Measurements from ENCODE around the gene BRD3.
"Not testable (repeated sequence)": the region's sequence is repeated elsewhere in the genome, so short reads cannot be mapped to it uniquely, and the experiment has no call there.

Gene BRD3

GRCh38 chr9:134073500-134073899 is 5.7 kb upstream of the BRD3 start:
- H3K9ac ChIP-seq (ENCODE audit: low read length) = no peak overlapping the region
- no peak overlapping the region for H3K4me3 ChIP-seq (ENCODE audit: insufficient read depth, low read length, poor library complexity, severe bottlenecking)
- H3K79me2 ChIP-seq (ENCODE audit: insufficient read depth, low read length) = no peaks in the 10 kb centered on the region
- H3K9me2 ChIP-seq (replicated peaks; ENCODE audit: insufficient read depth, low read length) = no peaks in the 10 kb centered on the region
- H3K9me3 ChIP-seq (ENCODE audit: insufficient read depth, low read length) = no peaks in the 10 kb centered on the region
- no peaks in the 10 kb centered on the region for H3F3A ChIP-seq (ENCODE audit: insufficient read depth)
- H3K27ac ChIP-seq (ENCODE audit: low read depth, low read length) = no peak overlapping the region
- TF ChIP-seq EZH2phosphoT487 (conservative IDR thresholded peaks at IDR 0.05; ENCODE audit: low read length) (no peak), CTCF (IDR thresholded peaks at IDR 0.05; ENCODE audit: insufficient read depth, low read length, poor library complexity, severe bottlenecking) (no peak)
- no peaks in the 10 kb centered on the region for H4K20me1 ChIP-seq (ENCODE audit: low read depth, low read length)
- no peaks in the 10 kb centered on the region for H3K27me3 ChIP-seq (ENCODE audit: low read length)
- H3K4me2 ChIP-seq (ENCODE audit: low read depth, low read length, poor library complexity, severe bottlenecking) = no peak overlapping the region
- no peak overlapping the region for H2AFZ ChIP-seq (ENCODE audit: low read depth, low read length, severe bottlenecking)
- no peaks in the 10 kb centered on the region for H3K36me3 ChIP-seq (ENCODE audit: low read length)

GRCh38 chr9:134072683-134073082 is 4.9 kb upstream of the BRD3 start:
- H3F3A ChIP-seq (ENCODE audit: insufficient read depth); H3K4me2 ChIP-seq (ENCODE audit: low read depth, low read length, poor library complexity, severe bottlenecking); H4K20me1 ChIP-seq (ENCODE audit: low read depth, low read length); H3K4me3 ChIP-seq (ENCODE audit: insufficient read depth, low read length, poor library complexity, severe bottlenecking); H3K27me3 ChIP-seq (ENCODE audit: low read length); H3K79me2 ChIP-seq (ENCODE audit: insufficient read depth, low read length); H3K9me3 ChIP-seq (ENCODE audit: insufficient read depth, low read length); H3K9me2 ChIP-seq (replicated peaks; ENCODE audit: insufficient read depth, low read length); H3K9ac ChIP-seq (ENCODE audit: low read length); H2AFZ ChIP-seq (ENCODE audit: low read depth, low read length, severe bottlenecking); H3K36me3 ChIP-seq (ENCODE audit: low read length); H3K27ac ChIP-seq (ENCODE audit: low read depth, low read length): not testable (repeated sequence)

GRCh38 chr9:134071149-134071548 is 3.3 kb upstream of the BRD3 start:
- Histone ChIP-seq H3K4me3 (ENCODE audit: insufficient read depth, low read length, poor library complexity, severe bottlenecking) (no peak overlapping the region), H3K27ac (ENCODE audit: low read depth, low read length) (no peak overlapping the region), H3K36me3 (ENCODE audit: low read length) (no peaks in the 10 kb centered on the region), H3K9ac (ENCODE audit: low read length) (no peak overlapping the region), H4K20me1 (ENCODE audit: low read depth, low read length) (no peaks in the 10 kb centered on the region), H3K9me2 (replicated peaks; ENCODE audit: insufficient read depth, low read length) (no peaks in the 10 kb centered on the region), H3F3A (ENCODE audit: insufficient read depth) (no peaks in the 10 kb centered on the region), H3K27me3 (ENCODE audit: low read length) (no peaks in the 10 kb centered on the region), H3K9me3 (ENCODE audit: insufficient read depth, low read length) (no peaks in the 10 kb centered on the region), H3K79me2 (ENCODE audit: insufficient read depth, low read length) (no peaks in the 10 kb centered on the region), H2AFZ (ENCODE audit: low read depth, low read length, severe bottlenecking) (no peak overlapping the region), H3K4me2 (ENCODE audit: low read depth, low read length, poor library complexity, severe bottlenecking) (no peak overlapping the region)
- no peak for TF ChIP-seq CTCF (IDR thresholded peaks at IDR 0.05; ENCODE audit: insufficient read depth, low read length, poor library complexity, severe bottlenecking)
- TF ChIP-seq EZH2phosphoT487 (conservative IDR thresholded peaks at IDR 0.05; ENCODE audit: low read length) = no peak

- Histone ChIP-seq H3F3A (ENCODE audit: insufficient read depth) (no peaks in the 10 kb centered on the region), H4K20me1 (ENCODE audit: low read depth, low read length) (no peaks in the 10 kb centered on the region), H3K36me3 (ENCODE audit: low read length) (no peaks in the 10 kb centered on the region), H3K9ac (ENCODE audit: low read length) (no peak overlapping the region), H3K9me2 (replicated peaks; ENCODE audit: insufficient read depth, low read length) (no peaks in the 10 kb centered on the region), H3K4me3 (ENCODE audit: insufficient read depth, low read length, poor library complexity, severe bottlenecking) (no peak overlapping the region), H3K27ac (ENCODE audit: low read depth, low read length) (no peak overlapping the region), H3K27me3 (ENCODE audit: low read length) (no peaks in the 10 kb centered on the region), H3K9me3 (ENCODE audit: insufficient read depth, low read length) (no peaks in the 10 kb centered on the region), H3K4me2 (ENCODE audit: low read depth, low read length, poor library complexity, severe bottlenecking) (no peak overlapping the region), H3K79me2 (ENCODE audit: insufficient read depth, low read length) (no peaks in the 10 kb centered on the region), H2AFZ (ENCODE audit: low read depth, low read length, severe bottlenecking) (no peak overlapping the region)
- no peak for TF ChIP-seq EZH2phosphoT487 (conservative IDR thresholded peaks at IDR 0.05; ENCODE audit: low read length)
- no peak for TF ChIP-seq CTCF (IDR thresholded peaks at IDR 0.05; ENCODE audit: insufficient read depth, low read length, poor library complexity, severe bottlenecking)
Measured at GRCh38 chr9:134069480-134070399, 1.9 kb upstream of the BRD3 start.
